ENCODE measurements around the gene SGO2.

DNA sequence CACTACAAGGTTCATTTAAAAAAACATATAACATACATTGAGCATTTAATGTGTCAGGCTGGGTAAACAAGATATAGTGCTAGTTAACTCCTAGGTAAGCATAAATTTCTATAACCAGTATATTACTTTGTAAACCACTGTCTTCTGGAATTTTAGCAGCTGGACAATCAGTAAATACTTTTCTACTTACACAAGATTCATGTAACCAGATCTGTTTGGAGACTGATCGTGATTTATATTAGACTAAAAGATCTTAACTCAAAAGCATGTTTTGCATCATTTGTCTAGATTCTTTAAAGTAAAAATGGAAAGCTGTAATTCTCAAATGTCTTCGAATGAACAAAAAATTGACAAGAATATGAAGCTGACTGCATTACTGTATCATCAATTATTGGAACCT is 941 bp upstream of the SGO2 start:
- TF ChIP-seq EZH2 (IDR thresholded peaks at IDR 0.05; ENCODE audit: borderline replicate concordance, insufficient read depth, low read depth, low read length, poor library complexity, severe bottlenecking): no peak
- TF ChIP-seq, protein P1, sequence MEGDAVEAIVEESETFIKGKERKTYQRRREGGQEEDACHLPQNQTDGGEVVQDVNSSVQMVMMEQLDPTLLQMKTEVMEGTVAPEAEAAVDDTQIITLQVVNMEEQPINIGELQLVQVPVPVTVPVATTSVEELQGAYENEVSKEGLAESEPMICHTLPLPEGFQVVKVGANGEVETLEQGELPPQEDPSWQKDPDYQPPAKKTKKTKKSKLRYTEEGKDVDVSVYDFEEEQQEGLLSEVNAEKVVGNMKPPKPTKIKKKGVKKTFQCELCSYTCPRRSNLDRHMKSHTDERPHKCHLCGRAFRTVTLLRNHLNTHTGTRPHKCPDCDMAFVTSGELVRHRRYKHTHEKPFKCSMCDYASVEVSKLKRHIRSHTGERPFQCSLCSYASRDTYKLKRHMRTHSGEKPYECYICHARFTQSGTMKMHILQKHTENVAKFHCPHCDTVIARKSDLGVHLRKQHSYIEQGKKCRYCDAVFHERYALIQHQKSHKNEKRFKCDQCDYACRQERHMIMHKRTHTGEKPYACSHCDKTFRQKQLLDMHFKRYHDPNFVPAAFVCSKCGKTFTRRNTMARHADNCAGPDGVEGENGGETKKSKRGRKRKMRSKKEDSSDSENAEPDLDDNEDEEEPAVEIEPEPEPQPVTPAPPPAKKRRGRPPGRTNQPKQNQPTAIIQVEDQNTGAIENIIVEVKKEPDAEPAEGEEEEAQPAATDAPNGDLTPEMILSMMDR (IDR thresholded peaks at IDR 0.05): no peak
